ENCODE measurements around the gene ADAMTSL5. TPM values are rescaled to one million over a fixed set of nuclear protein-coding genes. Genes with fewer than 3 reads are reported as not detected.
"Not testable (repeated sequence)": the region's sequence is repeated elsewhere in the genome, so short reads cannot be mapped to it uniquely, and the experiment has no call there.

ADAMTSL5 gene
- polyA plus RNA-seq, 1 donor = 16.5 TPM

GRCh38 chr19:1481893-1482360 lies 30.9 kb downstream of the ADAMTSL5 start:
- DNase-seq (ENCODE audit: low read depth) = no peak

- DNase-seq (ENCODE audit: low read depth) = no peak
Measured at GRCh38 chr19:1481224-1481892, 31.5 kb downstream of the ADAMTSL5 start.

- DNase-seq (ENCODE audit: low read depth) = peak; percentile 81
Measured at GRCh38 chr19:1478934-1479707, 33.7 kb downstream of the ADAMTSL5 start, which contains the start of gene C19orf25. Gene C19orf25, minus strand, starts transcription at chr19:1479215. Its CDS starts 312 bp downstream, at chr19:1478903.

GRCh38 chr19:1477056-1477455 lies 35.8 kb downstream of the ADAMTSL5 start:
- not testable (repeated sequence) for DNase-seq (ENCODE audit: low read depth)

- DNase-seq (ENCODE audit: low read depth) = no peak
Measured at GRCh38 chr19:1475751-1476437, 36.9 kb downstream of the ADAMTSL5 start.

- DNase-seq (ENCODE audit: low read depth) = no peak
Measured at GRCh38 chr19:1474765-1475351, 38.0 kb downstream of the ADAMTSL5 start.

GRCh38 chr19:1474011-1474764 lies 38.6 kb downstream of the ADAMTSL5 start:
- no peak for DNase-seq (ENCODE audit: low read depth)

GRCh38 chr19:1473085-1473851 lies 39.6 kb downstream of the ADAMTSL5 start:
- no peak for DNase-seq (ENCODE audit: low read depth)

GRCh38 chr19:1472231-1473084 lies 40.4 kb downstream of the ADAMTSL5 start:
- DNase-seq (ENCODE audit: low read depth) = no peak

- no peak for DNase-seq (ENCODE audit: low read depth)
Measured at GRCh38 chr19:1471515-1472160, 41.2 kb downstream of the ADAMTSL5 start.

GRCh38 chr19:1471010-1471514 lies 41.8 kb downstream of the ADAMTSL5 start:
- no peak for DNase-seq (ENCODE audit: low read depth)

- no peak for DNase-seq (ENCODE audit: low read depth)
Measured at GRCh38 chr19:1470305-1471009, 42.4 kb downstream of the ADAMTSL5 start.

GRCh38 chr19:1470055-1470304 lies 42.8 kb downstream of the ADAMTSL5 start:
- no peak for DNase-seq (ENCODE audit: low read depth)

- DNase-seq (ENCODE audit: low read depth) = no peak
Measured at GRCh38 chr19:1469255-1470054, 43.4 kb downstream of the ADAMTSL5 start.

GRCh38 chr19:1468821-1469254 lies 44.0 kb downstream of the ADAMTSL5 start:
- DNase-seq (ENCODE audit: low read depth) = no peak

GRCh38 chr19:1468274-1468820 lies 44.5 kb downstream of the ADAMTSL5 start:
- DNase-seq (ENCODE audit: low read depth) = no peak
